Fibroblast of skin of left quadriceps (primary cell): ENCODE measurements around the gene ALDH3A2.

ENCODE experiments used
- DNase-seq, 2 experiments: peaks; one replicate each; pipeline ENCODE4 v3.0.0-alpha.2; 2013; ENCODE audit warnings: low read depth in 2 of 2

Gene ALDH3A2

DNA sequence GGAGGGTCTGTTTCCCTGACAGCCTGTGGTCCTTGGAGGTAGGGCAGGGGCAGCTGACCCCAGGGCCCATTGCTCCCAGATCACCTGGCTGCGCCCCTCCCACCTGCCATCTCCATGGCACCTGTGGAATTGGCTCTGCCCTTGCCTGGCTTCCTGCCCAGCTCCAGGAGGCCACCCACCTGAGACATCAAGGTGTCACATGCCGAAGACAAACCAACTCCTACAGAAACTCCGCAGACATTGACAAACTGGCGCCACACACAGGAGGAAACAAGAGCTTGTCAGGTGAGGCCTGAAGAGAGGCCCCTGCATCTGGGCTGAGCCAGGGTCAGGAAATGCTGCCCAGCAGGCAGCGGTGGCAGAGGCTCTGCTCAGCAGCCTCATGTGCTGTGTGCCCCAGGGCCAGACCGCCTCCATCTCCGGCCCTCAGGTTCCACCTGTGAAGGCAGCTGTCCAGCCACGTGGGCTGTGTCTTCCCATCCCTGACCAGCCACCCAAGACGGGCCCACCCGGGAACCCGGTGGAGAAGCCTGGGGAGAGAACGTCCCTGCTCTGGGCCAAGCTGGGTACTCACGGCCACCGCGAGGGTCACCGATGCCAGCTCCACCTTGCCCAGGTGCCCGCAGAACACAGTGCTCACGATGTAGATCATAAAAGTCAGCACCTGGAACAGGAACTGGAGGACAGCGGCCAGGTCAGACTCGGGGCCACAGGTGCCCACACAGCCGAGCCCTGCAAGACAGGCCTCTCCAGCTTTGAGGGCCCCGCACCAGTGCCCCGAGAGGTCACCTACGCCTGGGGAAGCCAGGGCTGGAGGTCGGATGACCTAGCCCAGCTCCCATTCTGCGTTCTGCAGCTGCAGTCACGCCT, 66.2 kb downstream of the ALDH3A2 start:
- DNase-seq = no peak

DNA sequence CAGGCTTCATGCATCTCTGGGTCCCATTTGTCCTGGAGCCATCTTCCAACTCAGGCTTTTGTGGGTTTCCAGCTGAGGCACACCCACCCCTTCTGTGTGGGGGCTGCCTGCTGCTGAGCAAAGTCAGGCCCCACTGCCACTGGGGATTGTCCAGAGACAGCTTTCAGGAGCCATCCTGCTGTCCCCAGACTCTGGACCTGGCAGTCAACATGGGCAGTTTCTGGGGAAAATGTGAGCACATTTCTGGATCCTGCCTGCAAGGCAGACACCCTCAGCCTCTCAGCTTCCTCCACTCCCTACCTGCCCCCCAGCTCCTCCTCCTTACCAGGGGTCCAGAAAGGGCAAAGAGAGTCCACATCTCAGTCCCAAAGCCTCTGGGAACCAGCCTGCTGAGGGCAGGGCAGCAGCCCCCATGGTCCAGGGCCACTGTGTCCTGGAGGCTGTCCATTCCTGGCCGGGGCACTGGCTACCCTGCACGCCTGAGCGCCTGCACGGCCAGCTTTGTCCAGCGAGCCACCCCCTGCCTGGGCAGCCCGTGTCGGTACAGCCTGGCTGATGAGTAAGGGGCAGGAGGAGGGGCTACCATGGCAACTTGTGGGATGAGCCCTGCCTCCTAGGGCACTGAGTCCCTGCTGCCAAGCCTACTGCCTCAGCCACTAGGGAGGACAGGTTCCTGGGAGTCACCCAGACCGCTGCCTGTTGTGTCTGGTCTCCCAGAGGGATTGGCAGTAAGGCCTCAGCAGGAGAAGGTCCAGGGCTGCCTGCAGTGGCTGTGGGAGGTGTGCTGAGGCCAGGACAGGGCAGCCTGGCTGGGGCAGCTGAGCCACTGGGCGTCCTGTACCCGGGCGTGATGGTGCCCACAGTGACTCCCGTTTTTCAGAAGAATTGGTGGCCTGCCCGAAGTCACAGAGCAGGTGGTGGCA, 67.8 kb downstream of the ALDH3A2 start, which contains the start of gene SLC47A2:
TSS of gene SLC47A2 (minus strand) at position 477 of the 923 bp plus-strand sequence. CDS start at position 448, 29 bp downstream.
- DNase-seq = no peak

DNA sequence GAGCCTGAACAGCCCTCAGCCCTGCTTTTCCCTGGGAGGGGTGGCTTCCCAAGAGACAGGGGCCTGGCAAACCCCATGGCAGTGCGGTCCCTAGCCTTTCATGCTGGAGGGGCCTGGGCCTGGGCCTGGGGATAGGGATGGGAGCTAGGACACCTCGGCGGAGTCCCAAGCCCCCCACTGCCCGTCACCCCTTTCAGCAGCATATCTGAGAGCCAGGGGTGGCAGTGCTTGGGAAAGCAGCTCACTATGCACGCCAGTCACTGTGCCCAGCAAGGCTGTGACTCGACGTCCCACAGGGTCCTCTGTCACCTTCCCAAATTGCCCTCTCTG, 68.4 kb downstream of the ALDH3A2 start:
- no peak for DNase-seq

DNA sequence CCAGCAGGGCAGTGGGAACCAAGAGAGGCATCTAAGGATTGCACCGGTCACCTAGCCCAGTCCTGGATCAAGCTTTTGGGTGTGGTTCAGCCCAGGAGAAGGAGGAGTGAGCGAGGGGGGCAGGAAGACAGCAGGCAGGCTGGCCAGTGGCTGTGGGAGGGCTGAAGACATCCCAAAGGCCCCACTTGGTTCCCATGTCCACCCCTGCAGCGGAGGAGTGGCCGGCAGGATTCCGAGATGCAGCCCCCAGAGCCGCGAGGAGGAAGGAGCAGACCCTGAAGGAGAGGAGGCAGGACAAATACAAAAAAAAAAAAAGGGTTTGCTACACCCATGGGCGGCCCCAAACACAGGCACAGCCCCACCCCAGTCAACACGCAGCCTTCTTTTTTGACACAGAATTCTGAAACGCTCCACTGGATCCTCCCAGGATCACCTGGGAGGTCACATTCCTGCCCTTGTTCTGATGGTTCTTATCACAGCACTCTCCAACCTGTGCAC, 68.9 kb downstream of the ALDH3A2 start:
- no peak for DNase-seq

DNA sequence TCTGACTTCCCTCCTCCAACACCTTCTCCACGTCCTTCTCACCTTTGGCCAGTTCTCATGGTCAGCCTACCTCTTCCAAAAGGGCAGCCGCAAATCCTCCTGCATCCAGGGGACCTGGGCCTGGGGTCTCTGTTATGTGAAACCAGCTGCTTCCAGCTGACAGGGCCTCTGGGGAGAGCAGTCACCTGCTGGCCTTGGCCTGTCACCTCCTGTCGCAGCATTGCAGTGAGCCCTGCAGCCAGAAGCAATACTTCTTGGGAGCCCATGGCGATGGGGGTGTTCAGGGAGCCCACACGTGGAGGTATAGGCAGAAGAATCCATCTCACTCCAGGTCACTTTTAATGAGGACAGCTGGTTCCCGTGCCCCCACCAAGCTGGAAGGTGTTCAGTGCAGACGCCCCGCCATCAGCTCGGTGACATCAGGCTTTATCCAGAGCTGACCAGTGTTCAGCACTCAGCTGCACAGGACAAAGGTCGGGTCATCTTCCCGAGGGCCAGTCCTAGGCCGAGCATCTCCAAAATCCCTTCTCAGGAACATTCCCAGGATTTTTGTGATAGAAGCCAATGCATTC, 69.6 kb downstream of the ALDH3A2 start:
- no peak for DNase-seq

DNA sequence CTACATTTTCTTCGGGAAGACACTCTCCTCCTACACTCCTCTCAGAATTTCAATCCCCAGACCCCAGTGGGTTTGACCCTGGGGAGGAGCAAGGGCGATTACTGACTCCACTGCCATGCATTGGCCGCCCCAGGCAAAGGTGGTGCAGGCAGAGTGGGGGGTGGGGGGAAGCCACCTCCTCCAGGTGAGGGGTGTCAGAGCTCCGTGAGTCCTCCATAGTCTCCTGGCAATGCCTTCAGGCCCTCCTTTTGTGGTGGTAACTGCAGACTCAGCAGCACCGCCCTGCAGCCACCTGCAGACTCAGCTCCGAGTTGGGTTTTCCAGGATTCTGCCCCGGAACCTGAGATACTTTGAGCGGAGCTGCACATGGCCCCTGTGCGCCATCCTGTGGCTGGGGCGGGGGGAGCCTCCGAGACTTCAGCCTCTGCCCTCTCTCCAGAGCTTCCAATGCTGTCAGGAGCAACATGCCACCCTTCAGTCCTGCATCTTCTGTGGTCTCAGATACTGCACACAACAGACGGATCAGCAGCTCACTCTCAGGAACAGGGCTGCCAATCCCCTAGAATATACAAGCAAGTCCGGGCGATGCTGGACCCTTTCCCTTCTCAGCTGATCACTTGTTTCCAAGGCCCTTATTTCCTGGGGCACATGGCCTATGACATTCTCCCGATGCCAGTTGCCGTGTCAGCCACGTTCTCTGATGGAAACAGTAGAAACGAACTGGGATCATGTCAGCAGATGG, 70.2 kb downstream of the ALDH3A2 start:
- DNase-seq = no peak

DNA sequence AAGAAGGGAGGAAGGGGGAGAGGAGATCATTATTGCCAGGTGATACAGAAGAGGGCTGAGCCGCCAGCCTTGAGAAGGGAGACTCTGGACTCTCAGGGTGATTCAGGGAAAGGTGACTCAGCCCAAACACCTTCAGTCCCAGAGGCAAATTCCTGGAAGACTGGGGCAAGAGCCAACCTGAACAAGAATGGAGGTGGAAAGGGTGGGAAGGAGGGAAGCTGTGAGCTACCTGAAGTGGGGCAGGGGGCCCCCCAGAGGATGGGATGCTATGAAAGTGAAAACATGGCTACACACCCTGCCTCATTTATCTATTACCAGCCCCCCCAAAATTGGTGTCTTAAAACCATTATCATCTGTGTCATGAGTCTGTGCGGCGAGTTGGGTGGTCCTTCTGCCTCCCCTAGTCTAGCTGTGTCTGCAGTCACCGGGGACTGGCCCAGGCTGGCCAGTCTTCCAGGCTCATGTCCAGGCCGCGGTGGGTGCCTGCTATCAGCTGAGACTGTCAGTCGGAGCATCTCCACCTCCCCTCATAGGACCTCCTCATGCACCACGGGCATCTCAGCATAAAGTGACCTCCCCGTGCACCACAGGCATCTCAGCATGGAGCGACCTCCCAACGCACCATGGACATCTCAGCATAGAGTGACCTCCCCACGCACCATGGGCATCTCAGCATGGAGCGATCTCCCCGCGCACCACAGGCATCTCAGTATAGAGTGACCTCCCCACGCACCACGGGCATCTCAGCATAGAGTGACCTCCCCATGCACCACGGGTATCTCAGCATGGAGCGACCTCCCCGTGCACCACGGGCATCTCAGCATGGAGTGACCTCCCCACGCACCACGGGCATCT, 71.0 kb downstream of the ALDH3A2 start:
- DNase-seq = no peak

DNA sequence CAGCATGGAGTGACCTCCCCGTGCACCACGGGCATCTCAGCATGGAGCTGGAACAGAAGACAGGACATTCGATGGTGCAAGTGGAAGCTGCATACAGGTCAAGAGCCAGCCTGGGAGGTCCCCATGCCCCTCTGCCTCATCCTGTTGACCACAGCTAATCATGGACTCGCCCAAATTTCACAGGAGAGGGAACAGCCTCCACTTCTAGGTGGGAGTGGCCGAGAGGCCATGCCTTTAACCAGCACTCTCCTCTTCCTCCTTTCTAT, 71.6 kb downstream of the ALDH3A2 start:
- no peak for DNase-seq

DNA sequence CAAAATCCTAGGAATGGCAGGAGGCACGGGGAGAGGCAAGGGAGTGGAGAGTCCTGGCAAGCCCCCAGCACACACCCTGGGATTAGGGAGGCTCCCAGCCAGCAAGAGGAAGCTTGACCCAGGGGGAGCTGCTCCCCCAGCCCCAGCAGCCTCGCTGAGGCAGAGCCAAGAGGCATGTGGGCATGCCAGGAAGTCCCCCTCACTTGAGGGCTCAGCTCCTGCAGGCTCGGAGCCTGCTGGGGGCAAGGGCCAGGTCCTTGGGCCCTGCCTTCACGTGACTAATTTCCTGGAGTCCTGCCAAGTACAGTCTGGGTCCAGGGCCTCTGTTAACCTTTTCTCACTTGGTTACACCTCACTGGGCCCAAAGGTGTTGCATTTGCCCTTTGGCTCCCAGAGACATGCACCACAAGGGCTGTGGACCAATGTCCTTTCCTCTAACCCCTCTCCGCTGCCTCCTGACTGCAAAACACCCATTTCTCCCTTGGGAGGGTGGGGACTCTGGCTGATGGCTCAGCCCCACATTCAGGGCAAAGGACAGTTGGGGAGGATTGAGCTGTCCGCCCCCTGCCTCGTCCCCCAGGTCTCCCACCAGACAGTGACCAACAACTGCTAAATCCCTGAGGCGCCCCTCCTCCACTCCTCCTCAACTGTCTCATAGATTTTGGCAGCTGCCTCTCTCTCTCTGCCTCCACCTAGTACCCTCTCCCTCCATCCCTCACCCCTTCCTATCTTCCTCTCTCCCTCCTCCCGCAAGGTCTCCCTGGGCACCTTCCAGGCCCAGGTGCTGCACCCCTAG, 72.3 kb downstream of the ALDH3A2 start:
- no peak for DNase-seq

DNA sequence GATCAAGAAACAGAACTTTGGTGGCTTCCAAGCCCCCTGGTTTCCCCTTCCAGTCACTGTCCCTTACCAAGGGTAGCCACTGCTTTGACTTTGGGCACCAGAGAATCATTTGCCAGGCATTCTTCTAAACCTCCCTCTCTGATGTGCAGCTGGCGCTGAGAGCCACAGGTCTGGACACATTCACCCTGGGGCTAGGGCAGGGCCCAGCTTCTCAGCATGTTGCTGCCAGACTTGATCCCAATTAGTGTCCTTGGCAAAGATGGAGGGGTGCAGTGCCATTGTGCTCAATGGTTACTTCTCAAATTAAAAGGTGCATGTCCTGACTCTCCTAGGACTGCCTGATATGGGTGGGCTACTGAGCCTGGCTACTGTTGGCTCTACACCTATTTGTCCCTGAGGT, 75.4 kb downstream of the ALDH3A2 start:
- no peak for DNase-seq

DNA sequence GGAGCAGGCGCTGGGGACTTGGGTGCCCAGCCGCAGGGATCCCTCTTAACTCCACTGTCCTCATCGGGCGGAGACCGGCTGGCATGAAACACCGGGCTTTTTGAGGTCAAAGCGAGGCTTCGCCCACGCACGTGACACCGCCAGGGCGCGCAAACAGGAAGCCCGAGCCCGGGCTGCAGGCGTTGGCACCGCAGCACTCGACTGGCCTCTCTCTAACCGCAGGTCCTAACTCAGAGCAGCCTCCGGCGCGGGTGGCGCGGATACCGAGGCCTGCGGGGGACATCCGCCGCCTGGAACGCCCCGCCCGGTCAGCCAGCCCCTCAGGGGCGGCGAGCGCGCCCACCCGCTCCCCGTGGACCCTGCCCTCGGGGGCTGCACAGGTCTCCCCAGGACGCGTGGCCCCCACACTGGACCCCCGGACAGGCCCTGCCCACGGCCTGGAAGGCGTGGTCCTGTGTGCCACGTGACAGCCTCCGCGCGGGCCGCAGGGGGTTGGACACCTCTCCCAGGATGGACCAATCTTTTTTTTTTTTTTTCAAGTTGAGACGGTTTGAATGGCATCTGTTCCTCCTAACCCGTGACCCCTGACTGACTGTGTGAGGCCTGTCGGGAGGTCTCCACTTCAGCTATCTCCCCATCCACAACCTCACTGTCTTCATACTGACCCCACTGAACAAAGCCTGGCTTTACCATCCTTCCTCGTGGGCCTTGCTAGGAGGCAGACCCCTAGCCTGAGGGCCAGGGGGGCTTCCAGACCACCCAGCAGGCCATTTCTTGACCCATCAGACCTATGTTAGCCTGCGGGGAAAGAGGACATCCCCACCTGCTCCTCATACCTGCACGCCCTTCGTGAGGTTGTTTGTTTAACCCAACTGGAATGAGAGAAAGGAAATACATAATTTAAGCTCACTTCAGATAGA, 76.2 kb downstream of the ALDH3A2 start:
- no peak for DNase-seq

DNA sequence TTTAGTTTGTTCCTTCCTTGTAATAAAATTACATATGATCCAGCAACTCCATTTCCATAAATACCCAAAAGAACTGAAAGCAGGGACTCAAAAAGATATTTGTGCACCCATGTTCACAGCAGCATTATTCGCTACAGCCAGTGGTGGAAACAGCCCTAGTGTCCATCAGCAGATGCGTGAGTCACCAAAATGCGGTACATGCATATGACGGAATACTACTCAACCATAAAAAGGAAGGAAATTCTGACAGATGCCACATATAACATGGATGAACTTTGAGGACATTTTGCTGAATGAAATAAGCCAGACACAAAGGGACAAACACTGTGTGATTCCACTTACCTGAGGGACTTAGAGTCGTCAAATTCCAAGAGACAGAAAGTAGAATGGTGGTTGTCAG, 76.9 kb downstream of the ALDH3A2 start:
- DNase-seq = no peak

DNA sequence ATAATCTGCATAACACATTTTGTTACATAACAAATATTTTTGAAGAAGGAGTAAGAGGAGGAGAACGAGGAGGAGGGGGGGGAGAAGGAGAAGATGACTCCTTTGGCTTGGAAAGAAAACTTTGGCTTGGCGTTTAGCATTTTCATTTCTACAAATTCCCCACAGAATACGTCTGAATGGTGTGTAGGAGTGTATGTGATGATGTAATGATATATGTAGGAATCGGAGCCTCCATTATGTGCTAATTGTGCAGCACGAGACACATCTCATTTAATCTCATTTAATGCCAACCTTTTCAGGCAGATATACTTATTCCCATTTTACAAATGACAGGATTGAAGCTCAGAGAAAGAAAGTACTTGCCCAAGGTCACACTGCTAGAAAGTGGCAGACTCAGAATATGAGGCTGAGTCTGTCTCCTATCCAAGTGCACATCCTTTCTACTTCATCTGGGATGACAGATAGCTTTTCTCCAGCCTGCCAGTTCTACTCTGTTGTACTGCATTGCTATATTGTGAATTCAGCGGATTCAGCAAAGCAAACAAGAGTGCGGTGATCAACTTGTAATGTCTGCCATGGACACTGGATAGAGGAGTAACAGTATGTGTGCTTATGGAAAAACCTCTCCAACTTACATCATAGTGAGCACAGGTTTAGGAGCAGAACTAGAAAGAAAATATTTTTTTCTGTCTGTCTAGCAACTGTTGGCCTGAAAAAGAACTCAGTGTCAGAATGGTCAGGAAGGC, 78.3 kb downstream of the ALDH3A2 start:
- no peak for DNase-seq
